Mucosa of descending colon (tissue), 3 donors: ENCODE data around the gene KAT6B. TPM values are rescaled to one million over a fixed set of nuclear protein-coding genes. Genes with fewer than 3 reads are reported as not detected.

Source experiments
- ATAC-seq: fragments of 200-7000 bp; cut with Tn5 transposase; one replicate; pipeline ENCODE4 v1.9.1; 2020; ENCODE audit warnings: mild to moderate bottlenecking, moderate library complexity
- DNase-seq, 3 donors: peaks; one replicate each; pipeline ENCODE4 v3.0.0-alpha.2; 2020
- H3K36me3 ChIP-seq: fragments of 200-600 bp; one replicate; pipeline ENCODE4 v1.8.0; 2021; ENCODE audit warnings: low read depth, mild to moderate bottlenecking
- H3K4me1 ChIP-seq: fragments of 200-600 bp; one replicate; pipeline ENCODE4 v1.8.0; 2021; ENCODE audit warnings: low read depth, mild to moderate bottlenecking
- H3K4me3 ChIP-seq: fragments of 200-600 bp; one replicate; pipeline ENCODE4 v1.8.0; 2021; ENCODE audit warnings: mild to moderate bottlenecking
- H3K9me3 ChIP-seq: fragments of 200-600 bp; one replicate; pipeline ENCODE4 v1.8.0; 2021; ENCODE audit warnings: mild to moderate bottlenecking
- CTCF ChIP-seq: fragments of 200-600 bp; IDR thresholded peaks from one replicate; pipeline ENCODE4 v1.8.0; 2022; ENCODE audit warnings: antibody characterized with exemption, mild to moderate bottlenecking
- intact Hi-C, 2 donors: fragments of 100-400 bp; cut with DNase I in 1 of 2; cut with micrococcal nuclease in 1 of 2; formaldehyde crosslinking; loops; one replicate each; pipeline versions ENCODE4 v1.11.0 to v1.11.1; 2022; cut with DNase I, micrococcal nuclease
- total RNA-seq, 3 donors: library from RNA; stranded (reverse); fragmentation: NEBNext Ultra II Directional in 2 of 3; extraction: Animal tissue kit (Norgen Biotek cat#: 25700) in 2 of 3; gene quantifications; one replicate each; pipeline versions ENCODE4 v1.2.1 to v1.2.4, GENCODE V29; 2021 to 2023
- donor health status: DM: no; HTN: no; CAD: no; lungs with moderate emphysema.
- donor health status: DM: no; HTN: no; CAD: no.
- donor health status: DM: no; HTN: yes; CAD: no.

Gene KAT6B
- total RNA-seq, 3 donors from 2014 or later = 29.5 to 60.5 (median 39.3) TPM

GRCh38 chr10:75033399-75034130 is 207.2 kb downstream of the KAT6B start:
- ATAC-seq (no peak), DNase-seq (no peak)
- Histone ChIP-seq H3K9me3 (no peaks in the 10 kb centered on the region), H3K4me1 (no peaks in the 10 kb centered on the region), H3K4me3 (no peak overlapping the region), H3K36me3 (no peaks in the 10 kb centered on the region)
- TF ChIP-seq CTCF = no peak
- intact Hi-C loops = loop anchor here in 1 of 2 donors (10.0 kb wide), 1 partner anchor 769 kb away; no protein-coding TSS in a partner anchor

GRCh38 chr10:75034131-75034512 is 207.7 kb downstream of the KAT6B start:
- Histone ChIP-seq H3K4me3 (no peak overlapping the region), H3K36me3 (no peaks in the 10 kb centered on the region), H3K9me3 (no peaks in the 10 kb centered on the region), H3K4me1 (no peaks in the 10 kb centered on the region)
- no peak for ATAC-seq
- intact Hi-C loops = loop anchor here in 1 of 2 donors (10.0 kb wide), 1 partner anchor 769 kb away; no protein-coding TSS in a partner anchor
- no peak for DNase-seq
- no peak for TF ChIP-seq CTCF

DNA sequence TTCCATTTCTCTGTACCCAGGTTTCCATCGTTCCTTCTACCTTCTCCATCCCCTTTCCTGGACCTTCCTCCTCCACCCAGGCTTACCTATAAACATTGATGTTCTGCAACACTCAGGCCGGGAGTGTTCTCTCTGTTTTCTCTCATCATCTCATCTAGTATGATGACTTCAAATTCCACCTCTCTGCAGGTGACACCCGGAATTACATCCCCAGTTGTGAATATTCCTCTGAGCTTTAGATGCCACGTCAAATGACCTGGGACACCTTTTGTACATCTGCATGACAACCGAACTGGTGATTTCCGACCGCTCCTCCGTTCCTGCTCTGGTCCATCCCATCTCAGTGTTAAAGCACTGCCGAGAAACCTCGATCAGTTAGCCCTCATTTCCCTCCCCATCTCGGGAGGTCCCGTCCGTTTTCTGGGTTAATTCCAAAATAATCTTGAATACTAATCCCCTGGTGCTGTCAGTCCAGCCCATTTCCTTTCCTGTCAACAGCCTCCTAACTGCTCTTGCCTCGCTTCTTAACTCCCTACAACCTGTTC is 208.4 kb downstream of the KAT6B start:
- Histone ChIP-seq H3K36me3 (no peaks in the 10 kb centered on the region), H3K9me3 (no peaks in the 10 kb centered on the region), H3K4me1 (no peaks in the 10 kb centered on the region), H3K4me3 (no peak overlapping the region)
- intact Hi-C loops = loop anchor here in 1 of 2 donors (10.0 kb wide), 1 partner anchor 770 kb away; no protein-coding TSS in a partner anchor
- DNase-seq (no peak), ATAC-seq (no peak)
- no peak for TF ChIP-seq CTCF

DNA sequence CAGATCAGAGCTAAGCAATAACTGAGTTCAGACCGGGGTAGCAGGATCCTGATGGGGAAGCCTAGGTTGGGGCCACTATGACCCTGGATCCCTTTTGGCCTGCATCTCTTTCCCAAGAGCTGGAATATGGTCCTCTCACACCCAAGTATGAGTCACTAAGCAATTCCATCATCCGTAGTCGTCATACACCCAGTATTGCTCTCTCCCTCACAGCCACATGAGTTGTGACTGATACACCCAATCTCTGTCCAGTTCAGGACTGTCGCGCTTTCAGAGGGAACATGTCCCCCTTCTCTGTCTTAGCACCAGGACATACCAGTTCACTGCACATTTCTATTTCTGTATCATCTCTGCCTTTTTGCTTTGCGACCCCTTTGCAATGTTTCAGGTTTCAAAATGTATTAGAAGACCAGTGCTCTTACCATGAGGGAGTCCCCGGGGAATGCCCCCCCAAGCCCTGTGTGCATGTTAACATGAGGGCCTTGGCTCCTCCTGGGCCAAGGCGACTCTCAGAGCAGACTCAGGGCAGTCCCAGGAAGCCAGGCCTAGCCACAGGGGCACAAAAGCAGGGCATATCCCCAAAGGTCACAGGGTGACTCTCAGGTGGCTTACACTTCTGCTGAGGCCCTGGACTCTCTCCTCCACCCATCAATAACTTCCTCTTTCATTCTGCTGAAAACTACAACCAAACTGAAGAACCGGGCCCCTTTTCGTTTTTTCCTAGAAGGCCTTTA is 209.7 kb downstream of the KAT6B start:
- Histone ChIP-seq H3K4me3 (no peak overlapping the region), H3K4me1 (no peaks in the 10 kb centered on the region), H3K9me3 (no peaks in the 10 kb centered on the region), H3K36me3 (no peaks in the 10 kb centered on the region)
- intact Hi-C loops = loop anchor here in 1 of 2 donors (10.0 kb wide), 1 partner anchor 771 kb away; no protein-coding TSS in a partner anchor
- ATAC-seq (peak; percentile 66), DNase-seq (no peak)
- no peak for TF ChIP-seq CTCF

DNA sequence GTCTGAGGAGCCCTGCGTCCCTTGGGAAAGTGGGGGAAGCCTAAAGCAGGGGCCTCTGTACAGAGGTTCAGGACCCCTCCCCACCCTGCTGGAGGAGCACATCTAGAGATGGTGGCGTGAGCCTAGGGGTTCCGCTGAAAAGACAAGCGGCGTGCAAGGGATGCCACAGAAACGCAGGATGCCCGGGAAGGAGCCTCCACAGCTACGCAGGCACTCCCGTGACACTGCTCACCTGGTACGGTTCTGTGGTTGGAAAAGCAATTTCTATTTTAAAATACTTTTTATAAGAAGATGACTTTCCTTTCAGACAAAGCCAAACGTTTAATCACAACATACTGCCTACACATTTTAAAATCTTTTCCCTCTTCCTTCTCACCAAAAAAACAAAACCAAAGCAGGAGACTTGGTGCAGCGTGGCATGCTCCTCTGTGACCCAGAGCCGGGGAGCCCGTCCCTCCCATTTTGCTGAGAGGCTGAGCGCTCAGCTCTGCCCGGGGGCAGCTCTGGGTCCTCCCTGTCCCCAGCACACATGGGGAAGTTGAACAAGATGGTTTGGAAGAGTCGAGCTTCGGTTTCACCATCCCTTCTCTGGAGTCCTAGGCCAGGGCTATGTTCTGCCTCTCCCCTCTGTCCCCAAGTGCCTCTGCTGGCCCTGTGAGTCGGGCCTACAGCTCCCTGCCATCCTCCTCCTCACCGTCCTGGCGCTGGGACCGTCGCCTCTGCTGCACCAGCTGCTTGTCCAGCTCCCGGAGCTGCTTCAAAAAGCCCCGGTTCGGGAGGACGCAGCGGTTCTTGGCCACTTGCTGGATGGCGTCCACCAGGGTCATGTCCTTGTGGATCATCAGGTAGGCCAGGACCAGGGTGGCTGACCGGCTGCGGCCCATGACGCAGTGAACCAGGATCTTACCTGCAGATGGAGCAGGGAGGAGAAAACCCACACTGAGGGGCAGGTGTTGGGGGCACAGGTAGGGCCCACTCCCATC is 211.1 kb downstream of the KAT6B start:
- DNase-seq (no peak), ATAC-seq (no peak)
- intact Hi-C loops = loop anchor here in 1 of 2 donors (10.0 kb wide), 1 partner anchor 773 kb away; no protein-coding TSS in a partner anchor
- Histone ChIP-seq H3K9me3 (no peaks in the 10 kb centered on the region), H3K4me3 (no peak overlapping the region), H3K4me1 (no peaks in the 10 kb centered on the region), H3K36me3 (no peaks in the 10 kb centered on the region)
- TF ChIP-seq CTCF = no peak
